GM18519 (cell line): ENCODE measurements around the gene SLC26A1.

ENCODE experiments used
- ATAC-seq: cut with Tn5 transposase; IDR thresholded peaks from one replicate; pipeline ENCODE4 v1.9.1; 2021; ENCODE audit warnings: mild to moderate bottlenecking, moderate library complexity; ENCODE audit not compliant: unreplicated experiment, low FRiP score

SLC26A1 gene

DNA sequence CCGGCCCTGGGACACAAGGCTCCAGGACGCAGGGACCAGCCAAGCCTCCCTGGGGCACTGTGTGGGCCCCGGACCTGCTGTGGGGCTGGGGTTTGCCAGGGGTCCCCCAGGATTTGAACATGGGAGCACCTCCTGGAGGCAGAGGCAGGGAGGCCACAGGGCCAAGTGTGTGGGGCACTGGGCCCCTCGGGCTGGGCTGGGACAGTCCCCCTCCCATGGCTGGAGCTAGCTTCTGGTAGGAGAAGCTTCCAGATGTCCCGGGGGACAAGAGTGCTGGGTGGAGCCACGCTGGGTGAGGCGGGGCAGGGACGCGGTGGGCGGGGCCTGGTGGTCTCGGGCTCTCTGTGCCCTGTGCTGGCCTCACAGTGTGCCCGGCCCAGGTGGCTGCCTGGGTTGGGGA lies 36.8 kb upstream of the SLC26A1 start:
- no peak for ATAC-seq

DNA sequence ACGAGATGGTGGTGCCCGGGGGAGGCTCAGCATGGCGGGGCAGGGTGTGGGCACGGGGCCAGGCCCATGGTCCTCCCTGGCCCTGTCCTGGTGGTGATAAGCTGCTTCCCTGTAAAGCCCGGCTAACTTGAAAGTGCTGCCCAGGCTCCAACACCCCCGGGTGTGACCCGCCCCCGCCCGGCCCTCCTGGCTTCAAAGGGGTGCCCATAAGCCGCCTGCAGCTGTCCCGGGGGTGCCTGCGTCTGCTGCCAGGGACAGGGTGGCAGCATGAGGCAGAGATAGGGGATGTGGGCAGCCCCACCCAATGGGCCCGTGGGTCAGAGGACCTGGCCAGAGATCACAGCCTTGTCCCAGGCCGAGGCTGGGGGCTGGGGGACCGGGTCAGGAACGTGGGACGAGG lies 36.3 kb upstream of the SLC26A1 start:
- no peak for ATAC-seq

DNA sequence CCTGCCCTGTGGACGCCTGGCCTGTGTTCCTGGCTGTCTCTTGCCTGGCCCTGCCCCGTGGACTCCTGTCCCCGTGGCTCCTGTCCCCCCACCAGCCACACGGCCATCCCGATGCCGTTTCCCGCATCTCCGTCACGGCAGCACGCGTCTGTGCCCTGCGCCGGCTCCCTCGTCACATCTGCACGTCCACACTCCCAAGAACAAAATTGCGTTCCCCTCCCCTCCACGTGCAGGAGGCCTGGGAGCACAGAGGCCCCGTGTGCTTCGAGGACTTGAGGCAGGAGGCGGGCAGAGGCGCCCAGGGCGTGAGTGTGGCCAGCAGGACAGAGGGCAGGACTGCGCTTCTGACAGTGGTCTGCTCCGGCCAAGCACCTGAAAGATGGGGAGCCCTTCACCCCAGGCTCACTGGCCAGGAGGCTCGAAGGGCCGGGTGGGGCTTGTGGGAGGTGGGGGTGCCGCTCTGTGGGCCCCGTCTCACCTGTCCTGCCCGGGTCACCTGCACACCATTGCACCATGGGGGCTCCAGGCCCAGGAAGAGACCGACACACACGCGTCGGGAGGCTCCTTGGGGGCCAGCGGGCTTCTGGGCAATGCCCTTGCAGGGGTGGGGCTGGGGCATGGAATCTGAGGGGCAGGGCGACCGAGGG lies 35.5 kb upstream of the SLC26A1 start:
- no peak for ATAC-seq

DNA sequence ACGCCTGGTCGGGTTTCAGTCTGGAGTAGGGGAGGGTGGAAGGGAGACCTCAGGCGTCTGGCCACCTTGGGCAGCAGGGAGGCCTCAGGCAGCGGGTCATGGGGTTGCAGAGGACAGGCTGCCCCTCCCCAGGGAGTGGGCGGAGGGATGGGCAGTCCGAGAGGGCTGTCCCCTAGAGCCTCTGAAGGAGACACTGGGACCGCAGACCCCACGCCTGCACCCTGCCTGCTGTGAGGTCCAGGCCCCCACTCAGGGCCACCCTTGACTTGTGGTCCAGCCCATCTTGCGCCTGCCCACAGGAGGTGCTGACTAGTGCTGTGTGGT lies 34.7 kb upstream of the SLC26A1 start:
- no peak for ATAC-seq

DNA sequence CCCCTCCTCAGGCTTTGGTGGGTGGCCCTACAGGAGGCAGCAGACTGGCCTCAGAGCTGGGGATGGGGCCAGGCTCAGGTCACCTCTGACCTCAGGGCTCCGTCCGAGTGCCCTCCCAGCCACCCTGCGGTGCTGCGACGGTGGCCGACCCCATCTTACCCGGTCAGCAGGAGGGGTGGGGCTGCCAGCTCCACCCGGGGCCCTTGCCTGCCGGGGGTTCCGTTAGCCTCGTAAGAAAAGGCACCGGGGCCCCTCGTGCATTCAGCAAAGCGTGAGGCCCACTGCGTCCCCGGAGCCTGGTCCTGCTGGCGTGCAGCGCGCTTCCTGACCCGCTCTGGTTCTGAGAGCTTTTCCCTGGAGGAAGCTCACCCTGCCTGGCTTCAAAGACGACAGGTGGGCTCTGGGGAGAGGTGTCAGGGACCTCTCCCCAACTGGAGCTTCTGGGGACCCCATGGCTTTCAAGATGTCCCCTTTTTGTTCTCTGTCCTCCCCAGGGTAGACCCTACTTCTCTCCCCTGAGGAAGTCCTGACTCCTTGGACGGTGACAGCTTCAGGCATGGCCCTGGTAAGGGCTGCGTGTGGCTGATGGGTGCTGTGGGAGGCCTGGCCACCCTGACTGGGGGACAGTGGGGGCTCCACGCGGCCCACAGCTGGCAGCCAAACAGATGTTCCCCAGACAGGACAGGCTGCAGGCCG lies 34.2 kb upstream of the SLC26A1 start:
- ATAC-seq = no peak

DNA sequence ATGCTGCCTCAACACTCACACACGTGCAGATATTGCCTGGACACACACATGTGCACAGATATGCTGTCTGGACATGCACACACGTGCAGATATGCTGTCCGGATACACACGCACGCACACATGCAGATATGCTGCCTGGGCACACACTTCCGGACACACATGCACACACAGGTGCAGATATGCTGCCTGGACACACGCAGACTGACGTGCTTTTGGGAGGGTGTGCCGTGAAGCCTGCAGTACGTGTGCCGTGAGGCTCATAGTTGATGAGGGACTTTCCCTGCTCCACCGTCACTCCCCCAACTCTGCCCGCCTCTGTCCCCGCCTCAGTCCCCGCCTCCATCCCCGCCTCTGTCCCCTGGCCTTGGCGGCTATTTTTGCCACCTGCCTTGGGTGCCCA lies 32.9 kb upstream of the SLC26A1 start:
- ATAC-seq = peak; percentile 48

DNA sequence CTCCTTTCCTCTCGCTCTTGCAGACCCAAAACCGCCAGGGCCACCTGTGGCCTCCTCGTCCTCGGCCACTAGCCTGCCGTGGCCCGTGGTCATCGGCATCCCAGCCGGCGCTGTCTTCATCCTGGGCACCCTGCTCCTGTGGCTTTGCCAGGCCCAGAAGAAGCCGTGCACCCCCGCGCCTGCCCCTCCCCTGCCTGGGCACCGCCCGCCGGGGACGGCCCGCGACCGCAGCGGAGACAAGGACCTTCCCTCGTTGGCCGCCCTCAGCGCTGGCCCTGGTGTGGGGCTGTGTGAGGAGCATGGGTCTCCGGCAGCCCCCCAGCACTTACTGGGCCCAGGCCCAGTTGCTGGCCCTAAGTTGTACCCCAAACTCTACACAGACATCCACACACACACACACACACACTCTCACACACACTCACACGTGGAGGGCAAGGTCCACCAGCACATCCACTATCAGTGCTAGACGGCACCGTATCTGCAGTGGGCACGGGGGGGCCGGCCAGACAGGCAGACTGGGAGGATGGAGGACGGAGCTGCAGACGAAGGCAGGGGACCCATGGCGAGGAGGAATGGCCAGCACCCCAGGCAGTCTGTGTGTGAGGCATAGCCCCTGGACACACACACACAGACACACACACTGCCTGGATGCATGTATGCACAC lies 31.8 kb upstream of the SLC26A1 start:
- no peak for ATAC-seq

DNA sequence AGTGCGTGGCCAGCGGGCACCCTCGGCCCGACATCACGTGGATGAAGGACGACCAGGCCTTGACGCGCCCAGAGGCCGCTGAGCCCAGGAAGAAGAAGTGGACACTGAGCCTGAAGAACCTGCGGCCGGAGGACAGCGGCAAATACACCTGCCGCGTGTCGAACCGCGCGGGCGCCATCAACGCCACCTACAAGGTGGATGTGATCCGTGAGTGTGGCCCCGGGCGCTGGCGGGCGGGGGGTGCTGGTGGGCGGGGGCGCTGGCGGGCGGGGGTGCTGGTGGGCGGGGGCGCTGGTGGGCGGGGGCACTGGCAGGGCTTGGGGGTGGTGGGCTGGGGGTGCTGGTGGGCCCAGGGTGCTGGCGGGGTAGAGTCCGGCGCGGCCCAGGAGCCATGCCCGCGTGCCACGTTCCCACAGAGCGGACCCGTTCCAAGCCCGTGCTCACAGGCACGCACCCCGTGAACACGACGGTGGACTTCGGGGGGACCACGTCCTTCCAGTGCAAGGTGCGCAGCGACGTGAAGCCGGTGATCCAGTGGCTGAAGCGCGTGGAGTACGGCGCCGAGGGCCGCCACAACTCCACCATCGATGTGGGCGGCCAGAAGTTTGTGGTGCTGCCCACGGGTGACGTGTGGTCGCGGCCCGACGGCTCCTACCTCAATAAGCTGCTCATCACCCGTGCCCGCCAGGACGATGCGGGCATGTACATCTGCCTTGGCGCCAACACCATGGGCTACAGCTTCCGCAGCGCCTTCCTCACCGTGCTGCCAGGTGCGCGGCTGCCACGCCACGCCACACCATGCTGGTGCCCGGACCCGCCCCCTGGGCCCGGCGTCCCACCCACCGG lies 30.9 kb upstream of the SLC26A1 start:
- no peak for ATAC-seq

DNA sequence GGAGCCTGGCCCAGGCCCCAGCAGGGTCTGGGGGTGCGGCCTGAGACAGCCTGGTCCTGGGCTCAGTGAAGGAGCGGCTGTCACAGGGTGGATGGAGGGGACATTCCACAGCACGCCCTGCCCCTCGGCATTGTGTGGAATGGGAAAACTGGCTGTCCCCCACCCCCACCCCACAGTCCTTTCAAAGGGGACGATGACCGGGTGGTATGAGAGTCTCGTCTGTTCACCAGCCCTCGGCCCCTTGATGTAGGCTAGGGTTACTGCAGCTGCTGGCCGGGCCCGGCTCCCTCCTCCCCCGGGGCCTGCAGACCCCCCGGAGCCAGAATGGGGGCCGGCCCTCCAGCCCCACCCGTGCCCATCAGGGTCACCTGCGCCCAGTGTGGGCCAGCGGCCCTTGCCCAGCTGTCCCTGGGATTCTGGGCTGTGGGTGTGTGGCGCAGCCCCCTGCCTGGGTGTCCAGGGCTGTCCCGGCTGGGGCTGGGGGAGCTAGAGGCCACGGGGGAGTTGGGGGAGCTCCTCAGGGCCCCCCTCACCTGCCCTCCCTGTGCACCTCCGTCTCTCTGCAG lies 30.0 kb upstream of the SLC26A1 start:
- no peak for ATAC-seq

DNA sequence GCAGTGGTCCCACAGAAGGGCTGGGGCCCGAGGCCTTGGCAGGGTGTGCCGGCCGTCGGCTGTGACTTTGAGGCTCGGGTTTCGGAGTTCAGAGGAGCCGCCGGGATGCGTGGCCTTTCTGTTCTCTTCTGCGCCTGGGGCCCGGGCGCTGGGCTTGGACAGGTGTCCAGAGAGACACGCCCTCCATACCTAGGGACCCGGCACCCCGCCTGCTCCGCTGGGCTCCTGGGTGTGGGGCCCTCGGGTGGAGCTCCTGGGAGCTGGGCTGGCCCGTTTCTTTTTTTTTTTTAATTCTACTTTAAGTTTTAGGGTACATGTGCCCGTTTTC lies 29.5 kb upstream of the SLC26A1 start:
- no peak for ATAC-seq

DNA sequence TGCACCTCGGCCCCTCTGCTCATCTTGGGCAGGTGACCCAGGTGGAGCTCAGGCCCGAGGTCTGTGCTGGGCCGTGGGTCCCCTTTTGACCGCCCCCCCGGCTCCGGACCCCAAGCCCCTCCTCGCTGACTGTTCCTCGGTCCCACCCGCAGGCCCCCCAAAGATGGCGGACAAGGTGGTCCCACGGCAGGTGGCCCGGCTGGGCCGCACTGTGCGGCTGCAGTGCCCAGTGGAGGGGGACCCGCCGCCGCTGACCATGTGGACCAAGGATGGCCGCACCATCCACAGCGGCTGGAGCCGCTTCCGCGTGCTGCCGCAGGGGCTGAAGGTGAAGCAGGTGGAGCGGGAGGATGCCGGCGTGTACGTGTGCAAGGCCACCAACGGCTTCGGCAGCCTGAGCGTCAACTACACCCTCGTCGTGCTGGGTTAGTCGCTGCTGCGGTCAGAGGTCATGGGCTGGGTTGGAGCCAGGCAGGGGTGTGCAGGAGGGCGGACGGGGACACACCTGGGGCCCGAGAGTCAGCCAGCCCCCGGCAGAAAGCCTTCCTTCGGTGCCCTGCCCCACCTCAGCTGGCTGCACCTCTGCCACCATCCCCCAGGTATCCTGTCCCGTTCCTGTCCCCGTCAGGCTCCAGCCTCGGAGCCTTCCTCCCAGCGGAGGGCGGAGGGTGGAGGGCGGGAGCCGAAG lies 29.0 kb upstream of the SLC26A1 start:
- no peak for ATAC-seq

DNA sequence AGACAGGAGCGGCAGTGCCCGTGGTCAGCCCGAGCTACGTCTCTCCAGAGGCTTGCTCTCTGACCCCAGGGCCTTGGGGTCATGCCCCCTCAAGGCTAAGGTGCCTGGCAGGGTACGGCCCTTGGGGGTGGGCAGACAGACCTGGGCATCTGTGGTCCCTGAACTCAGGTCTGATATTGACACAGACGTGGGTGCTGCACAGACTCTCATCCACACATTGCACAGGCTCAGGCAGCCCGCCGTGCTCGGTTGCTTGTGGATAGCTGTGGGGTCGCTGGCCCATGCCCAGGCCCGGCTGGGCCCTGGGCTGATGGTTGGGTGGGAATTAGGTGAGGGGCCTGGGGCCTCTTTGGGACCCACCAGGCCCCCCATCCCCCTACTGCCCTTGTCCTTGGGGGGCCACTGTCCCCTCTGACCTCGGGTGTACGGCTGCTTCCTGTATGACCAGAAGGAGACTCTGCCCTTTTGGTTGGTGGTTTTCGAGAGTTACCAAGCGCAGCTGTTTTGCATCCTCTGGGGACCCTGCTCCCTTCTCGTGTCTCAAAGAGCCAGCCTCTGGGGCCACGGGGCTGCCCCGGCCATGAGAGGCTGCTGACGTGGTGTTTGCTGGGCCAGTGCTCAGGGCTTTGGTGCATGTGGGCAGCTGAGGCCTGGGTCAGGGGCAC lies 28.3 kb upstream of the SLC26A1 start:
- no peak for ATAC-seq

DNA sequence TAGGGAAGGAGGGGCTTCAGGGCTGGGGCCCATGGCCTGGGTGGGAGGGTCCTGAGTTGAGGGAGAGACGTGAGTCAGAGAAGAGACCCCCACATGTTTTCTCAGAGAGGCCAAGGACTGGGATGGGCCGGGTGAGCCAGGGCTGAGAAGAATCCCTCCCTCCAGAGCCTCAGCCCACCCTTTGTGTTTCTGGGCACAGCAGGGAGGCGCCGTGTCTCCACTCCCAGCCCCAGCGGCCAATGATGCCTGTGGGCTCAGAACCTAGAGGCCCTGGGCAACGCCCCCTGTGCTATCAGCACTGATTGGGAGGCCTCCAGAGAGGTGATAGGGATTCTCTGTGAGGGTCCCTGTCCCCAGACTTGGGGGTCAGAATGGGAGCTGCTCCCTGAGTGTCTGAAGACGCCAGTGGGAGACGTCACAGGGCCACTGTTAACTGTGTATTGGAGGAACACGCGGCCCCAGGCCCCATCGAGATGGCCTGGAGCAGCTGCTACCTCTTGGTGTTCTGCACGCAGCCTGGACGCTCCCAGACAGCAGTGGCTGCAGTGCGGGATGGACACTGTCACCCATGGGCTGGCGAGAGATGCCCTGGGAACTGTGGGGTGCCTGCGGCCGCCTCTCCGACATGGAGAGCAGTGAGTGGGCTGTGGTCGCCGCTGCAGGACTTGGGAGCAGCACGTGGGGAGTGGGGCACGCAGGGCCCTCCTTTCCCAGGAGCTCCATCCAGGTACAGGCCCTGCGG lies 26.7 kb upstream of the SLC26A1 start:
- no peak for ATAC-seq

DNA sequence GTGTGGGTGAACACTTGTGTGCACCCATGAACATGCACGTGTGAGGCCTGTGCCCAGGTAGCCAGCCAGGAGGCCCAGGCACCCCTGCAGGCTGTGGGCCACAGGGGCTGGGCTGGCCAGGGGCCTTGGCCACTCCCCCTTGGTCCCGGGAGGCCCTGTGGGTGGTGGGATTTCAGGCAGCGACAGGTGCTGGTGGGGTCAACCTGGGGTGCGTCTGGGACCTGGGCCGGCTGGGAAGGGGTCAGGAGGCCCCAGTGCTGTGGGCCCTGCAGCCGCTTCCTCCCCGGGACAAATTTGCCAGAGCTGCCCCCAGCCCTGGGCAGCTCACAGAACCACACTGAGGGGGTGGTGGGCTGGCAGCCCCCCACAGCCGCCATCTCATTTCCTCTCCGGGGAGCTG lies 26.1 kb upstream of the SLC26A1 start:
- no peak for ATAC-seq

DNA sequence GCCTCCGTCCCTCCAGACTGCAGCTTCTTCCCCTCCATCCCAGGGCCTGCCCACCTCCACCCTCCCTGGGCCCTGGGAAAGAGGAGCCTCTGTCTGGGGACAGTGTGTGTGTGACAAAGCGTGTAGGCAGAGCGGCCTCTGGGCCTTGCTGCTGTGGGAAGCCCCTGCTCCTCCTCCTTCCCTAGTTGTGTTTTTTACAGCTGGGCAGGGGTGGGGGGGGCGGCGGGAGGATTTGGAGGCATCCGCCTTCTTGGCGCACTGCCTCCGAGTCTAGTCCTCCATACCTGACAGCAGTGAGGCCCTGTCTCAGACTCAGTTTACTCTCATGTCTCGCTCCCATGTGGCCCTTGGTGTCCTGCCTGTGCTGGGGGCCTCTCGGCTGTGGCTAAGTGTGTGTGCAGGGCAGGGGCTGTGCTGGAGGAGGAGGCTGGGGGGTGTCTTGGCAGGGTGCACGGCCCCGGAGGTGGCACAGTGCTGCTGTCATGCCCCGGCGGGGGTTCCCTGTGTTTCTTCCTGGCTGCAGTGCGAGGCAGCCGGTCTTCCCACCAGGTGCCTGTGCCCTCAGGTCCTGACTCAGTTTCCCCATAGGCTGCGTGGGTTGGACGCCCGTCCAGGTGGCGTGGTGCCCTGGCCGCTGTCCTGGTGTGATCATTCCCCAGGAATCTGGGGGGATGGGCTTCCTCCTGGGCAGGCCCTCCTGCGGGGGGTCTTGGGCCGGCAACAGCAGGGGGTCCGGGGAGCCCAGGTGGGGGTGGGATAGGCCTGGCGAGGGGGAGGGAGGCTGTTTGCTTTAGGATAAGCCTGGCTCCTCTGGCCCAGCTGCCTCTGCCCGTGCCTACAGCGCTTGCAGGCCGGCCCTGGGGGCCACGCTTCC lies 25.2 kb upstream of the SLC26A1 start:
- no peak for ATAC-seq

DNA sequence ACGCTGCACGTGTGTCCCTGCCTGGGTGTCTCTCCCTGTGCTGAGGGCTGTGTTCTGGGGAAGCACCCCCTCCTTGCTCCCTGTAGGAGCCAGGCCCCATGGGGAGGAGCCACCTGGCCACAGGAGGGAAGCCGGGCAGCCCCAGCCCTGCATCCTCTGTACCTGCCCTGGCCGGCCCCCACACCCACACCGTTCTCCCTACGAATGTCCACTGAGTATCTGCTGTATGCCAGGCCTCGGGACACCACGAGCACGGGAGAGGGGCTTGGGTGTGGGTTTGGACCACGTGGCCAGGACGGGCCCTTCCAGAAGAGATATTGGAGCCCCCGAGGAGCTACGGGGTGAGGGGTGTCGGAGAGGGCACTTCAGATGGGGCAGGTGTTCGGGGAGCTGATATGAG lies 24.5 kb upstream of the SLC26A1 start:
- ATAC-seq = no peak

DNA sequence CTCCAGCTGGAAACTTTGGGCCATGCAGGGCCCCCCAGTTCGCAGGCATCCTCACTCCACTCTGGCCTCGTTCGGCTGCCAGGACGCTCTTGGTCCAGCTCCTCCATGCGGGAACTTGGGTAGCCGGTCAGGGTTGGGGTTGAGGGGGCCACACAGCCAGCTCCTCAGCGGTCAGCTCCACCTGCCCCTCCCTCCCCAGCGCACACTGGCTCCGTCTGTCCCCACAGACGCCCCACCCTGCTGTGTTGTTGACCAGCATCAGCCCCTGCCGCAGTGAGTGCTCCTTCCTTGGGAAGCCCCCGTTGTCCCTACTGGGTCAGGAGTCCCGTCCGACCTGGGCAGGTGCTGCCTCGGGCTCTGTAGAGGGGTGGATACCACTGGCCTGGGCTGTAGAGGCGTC lies 24.0 kb upstream of the SLC26A1 start:
- no peak for ATAC-seq

DNA sequence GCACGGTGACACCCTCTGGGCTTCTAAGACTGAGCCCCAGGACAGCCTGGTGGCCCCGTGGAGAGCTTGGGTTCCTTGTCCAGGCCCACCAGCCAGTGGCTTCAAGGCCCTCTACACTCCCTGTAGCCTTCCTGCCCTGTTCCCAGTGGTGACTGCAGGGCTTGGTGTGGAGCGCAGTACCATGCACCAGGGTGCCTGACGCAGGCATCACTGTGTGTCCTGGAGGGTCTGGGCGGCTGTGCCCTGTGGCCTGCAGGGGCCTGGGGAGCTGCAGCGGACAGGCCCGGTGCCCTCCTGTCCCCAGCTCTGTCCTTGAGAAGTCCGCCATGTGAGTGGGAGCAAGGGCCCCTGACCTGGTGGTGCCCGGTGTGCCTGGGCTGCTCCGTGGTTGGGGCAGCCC lies 22.5 kb upstream of the SLC26A1 start:
- ATAC-seq = no peak
